GM12872 (cell line): Measurements from ENCODE around the gene HPS5.

Source experiments
- CTCF ChIP-seq: IDR thresholded peaks from 3 replicates; pipeline ENCODE4 v1.5.1; 2011; ENCODE audit warnings: low read depth, mild to moderate bottlenecking, low read length, moderate library complexity; ENCODE audit not compliant: insufficient read depth

HPS5 gene

GRCh38 chr11:18321969-18322711 lies at the start of gene HPS5, which contains the start of gene GTF2H1:
HPS5 (minus strand) TSS chr11:18322140; CDS start chr11:18317858, 4,282 bp downstream.
GTF2H1 (plus strand) TSS chr11:18322567; CDS start chr11:18333075, 10,508 bp downstream.
- TF ChIP-seq CTCF: no peak

GRCh38 chr11:18371279-18371678 lies 49.3 kb upstream of the HPS5 start:
- no peak for TF ChIP-seq CTCF

- no peak for TF ChIP-seq CTCF
Measured at GRCh38 chr11:18369398-18369797, 47.5 kb upstream of the HPS5 start.

- TF ChIP-seq CTCF: no peak
Measured at GRCh38 chr11:18368221-18368620, 46.3 kb upstream of the HPS5 start.

- no peak for TF ChIP-seq CTCF
Measured at GRCh38 chr11:18367431-18367830, 45.5 kb upstream of the HPS5 start.

- no peak for TF ChIP-seq CTCF
Measured at GRCh38 chr11:18366286-18366685, 44.3 kb upstream of the HPS5 start.

GRCh38 chr11:18365741-18366140 lies 43.8 kb upstream of the HPS5 start:
- no peak for TF ChIP-seq CTCF
